Choroid plexus epithelial cell (primary cell): Measurements from ENCODE around the gene OLR1.

Experiments
- DNase-seq: peaks from one replicate; pipeline ENCODE4 v3.0.0-alpha.2; 2010; ENCODE audit warnings: low read depth
- H3K4me3 ChIP-seq: 2 replicates; pipeline ENCODE4 v1.5.1; 2011; ENCODE audit warnings: low read depth, mild to moderate bottlenecking, control low read depth, low read length, moderate library complexity
- TF ChIP-seq, protein P1 (sequence below): conservative IDR thresholded peaks from 2 replicates; pipeline ENCODE4 v1.5.1; 2011; ENCODE audit warnings: low read depth, mild to moderate bottlenecking, control low read depth, inconsistent platforms, low read length, moderate library complexity

The OLR1 gene

DNA sequence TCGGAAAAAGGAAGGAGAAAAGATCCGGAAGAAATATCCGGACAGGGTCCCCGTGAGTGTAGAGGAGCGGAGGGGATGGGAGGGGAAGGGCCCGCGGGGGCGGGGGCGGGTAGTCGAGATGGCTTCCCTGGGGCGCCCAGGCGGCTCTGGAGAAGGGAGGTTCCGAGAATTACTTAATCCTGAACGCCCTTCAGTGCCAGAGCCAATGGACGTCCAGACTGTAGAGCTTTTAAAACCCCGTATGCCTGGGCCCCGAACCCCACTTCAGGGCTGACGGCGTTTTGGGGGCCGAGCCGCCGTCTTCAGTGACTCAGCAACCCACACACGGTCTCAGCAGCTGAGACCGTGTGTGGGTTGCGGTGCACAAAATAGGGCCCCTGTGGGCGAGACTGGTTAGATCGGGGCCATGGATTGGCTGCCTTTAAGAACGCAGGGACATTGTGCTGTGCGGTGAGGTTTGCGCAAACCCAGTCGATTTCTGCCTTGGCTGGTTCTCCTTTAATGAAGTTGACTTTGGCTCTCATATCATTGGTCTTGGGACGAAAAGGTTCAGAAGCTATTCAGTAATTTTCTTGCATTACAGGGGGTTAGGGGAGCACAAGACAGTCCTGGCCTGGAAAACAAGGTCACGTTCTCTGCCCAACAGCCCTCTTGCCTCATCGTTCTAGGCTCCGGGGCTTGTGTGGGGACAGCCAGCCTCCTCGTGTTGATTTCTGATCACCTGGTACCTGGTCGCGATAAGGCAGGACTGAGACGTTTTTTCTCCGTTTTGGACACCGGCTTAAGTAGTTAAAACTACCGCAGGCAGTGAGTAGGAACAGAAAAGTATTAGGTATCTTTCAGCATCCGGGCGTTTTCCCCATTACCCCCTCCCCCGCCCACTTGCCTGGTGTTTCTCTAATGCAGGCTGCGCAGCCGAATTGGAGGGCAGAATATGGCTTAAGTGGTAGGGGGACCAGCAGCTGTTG lies 41.5 kb upstream of the OLR1 start:
- DNase-seq: peak; percentile 96
- TF ChIP-seq, protein P1, sequence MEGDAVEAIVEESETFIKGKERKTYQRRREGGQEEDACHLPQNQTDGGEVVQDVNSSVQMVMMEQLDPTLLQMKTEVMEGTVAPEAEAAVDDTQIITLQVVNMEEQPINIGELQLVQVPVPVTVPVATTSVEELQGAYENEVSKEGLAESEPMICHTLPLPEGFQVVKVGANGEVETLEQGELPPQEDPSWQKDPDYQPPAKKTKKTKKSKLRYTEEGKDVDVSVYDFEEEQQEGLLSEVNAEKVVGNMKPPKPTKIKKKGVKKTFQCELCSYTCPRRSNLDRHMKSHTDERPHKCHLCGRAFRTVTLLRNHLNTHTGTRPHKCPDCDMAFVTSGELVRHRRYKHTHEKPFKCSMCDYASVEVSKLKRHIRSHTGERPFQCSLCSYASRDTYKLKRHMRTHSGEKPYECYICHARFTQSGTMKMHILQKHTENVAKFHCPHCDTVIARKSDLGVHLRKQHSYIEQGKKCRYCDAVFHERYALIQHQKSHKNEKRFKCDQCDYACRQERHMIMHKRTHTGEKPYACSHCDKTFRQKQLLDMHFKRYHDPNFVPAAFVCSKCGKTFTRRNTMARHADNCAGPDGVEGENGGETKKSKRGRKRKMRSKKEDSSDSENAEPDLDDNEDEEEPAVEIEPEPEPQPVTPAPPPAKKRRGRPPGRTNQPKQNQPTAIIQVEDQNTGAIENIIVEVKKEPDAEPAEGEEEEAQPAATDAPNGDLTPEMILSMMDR: no peak
- H3K4me3 ChIP-seq: peak overlapping the region; percentile 97

DNA sequence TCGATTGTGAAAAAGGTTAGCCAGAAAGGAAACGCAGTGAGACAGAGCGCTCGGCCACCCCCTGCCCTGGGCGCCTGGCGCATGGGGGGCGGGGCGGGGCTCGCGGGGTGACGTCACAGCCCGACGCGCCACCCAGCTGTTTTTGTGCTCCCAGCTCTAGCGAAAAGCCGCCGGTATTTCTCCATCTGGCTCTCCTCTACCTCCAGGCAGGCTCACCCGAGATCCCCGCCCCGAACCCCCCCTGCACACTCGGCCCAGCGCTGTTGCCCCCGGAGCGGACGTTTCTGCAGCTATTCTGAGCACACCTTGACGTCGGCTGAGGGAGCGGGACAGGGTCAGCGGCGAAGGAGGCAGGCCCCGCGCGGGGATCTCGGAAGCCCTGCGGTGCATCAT lies 40.8 kb upstream of the OLR1 start, which contains the start of gene GABARAPL1:
TSS of gene GABARAPL1 (plus strand) at position 139 of the 393 bp plus-strand sequence. CDS start at position 392, 253 bp downstream.
- peak within 1 kb of the TSS; percentile 97 for H3K4me3 ChIP-seq
- peak; percentile 94 for DNase-seq
- TF ChIP-seq, protein P1: no peak

DNA sequence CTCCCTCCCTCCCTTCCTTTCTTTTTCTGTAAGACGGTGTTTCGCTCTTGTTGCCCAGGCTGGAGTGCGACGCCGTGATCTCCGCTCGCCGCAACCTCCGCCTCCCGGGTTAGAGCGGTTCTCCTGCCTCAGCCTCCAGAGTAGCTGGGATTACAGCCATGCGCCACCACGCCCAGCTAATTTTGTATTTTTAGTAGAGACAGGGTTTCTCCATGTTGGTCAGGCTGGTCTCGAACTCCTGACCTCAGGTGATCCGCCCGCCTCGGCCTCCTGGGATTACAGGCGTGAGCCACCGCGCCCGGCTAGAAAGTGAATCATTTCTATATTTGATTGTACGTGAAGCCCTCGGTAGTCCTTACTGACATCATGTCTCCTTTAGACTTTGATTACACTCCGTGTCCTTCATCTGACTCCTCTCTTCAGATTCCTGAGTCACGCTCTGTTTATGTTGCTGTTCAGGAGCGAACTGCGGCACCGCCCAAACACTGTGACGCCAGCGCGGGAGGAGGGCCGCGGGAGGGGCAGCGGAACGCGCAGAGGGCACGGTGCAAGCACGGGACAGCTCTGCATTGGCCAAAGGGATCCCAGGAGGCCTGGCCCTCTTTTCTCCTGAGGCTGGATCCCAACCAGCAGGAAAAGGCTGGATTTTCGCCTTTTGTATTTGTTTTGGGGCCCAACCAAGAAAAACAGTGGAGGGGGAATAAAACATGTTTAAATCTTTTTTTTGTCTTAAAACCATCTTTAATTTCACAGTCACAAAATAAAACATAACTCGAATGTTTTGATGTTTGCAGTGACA lies 40.2 kb upstream of the OLR1 start:
- H3K4me3 ChIP-seq: peak overlapping the region; percentile 97
- TF ChIP-seq, protein P1: no peak
- peak; percentile 100 for DNase-seq

DNA sequence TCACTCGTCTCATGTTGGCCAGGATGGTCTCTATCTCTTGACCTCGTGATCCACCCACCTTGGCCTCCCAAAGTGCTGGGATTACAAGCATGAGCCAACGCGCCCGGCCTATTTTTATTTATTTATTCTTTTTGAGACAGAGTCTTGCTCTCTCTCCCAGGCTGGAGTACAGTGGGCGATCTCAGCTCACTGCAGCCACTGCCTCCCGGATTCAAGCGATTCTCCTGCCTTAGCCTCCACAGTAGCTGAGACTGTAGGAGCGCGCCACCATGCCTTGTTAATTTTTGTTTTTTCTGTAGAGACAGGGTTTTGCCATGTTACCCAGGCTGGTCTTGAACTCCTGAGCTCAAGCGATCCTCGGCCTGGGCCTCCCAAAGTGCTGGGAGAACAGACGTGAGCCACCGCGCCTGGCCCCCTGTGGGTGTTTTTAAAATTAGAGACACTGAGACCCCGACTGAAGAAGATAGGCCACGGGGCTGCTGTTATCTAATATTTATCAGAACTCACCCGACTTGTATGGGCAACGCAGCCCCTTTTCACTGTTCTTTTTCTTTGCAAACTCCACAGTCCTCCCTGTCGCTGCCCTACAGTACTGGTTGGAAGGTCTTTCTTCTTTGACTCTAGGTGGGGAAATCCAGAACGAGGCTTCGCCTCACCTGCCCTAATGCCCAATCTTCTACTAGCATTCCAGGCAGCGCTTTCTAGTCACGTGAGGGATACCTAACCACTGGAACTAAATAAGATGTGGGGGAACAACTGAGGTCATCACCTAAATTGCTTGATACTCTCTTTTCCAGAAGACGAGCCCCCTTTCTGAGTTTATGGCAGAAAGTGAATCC lies 39.4 kb upstream of the OLR1 start:
- DNase-seq: no peak
- TF ChIP-seq, protein P1: no peak
- no peak overlapping the region for H3K4me3 ChIP-seq

DNA sequence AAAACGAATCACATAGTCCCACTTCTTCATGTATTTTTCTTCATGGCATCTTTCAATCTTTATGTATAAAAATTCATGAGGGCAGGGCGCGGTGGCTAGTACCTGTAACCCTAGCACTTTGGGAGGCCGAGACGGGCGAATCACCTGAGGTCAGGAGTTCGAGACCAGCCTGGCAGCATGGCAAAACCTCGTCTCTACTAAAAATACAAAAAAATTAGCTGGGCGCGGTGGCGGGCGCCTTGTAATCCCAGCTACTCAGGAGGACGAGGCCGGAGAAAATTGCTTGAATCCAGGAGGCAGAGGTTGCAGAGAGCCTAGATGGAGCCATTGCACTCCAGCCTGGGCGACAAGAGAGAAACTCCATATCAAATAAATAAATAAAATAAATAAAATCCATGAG lies 38.3 kb upstream of the OLR1 start:
- DNase-seq: no peak
- H3K4me3 ChIP-seq: no peak overlapping the region
- TF ChIP-seq, protein P1: no peak

DNA sequence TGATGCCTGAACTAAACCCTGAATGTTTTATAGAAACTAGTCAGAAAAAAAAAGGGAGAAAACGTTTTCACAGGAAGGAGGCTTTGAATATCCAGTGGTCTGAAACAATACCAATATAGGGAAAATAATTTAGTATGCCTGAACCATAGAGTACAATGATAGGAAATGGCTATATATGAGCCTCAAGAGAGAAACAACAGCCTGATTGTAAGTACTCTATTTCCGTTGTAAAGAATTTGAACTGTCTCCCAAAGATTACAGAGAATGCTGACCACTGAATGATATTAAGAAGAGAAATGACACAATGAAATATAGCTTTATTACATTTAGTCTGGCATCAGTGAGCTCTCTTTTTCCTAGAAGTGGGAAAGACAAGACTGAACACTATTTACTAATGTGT lies 35.2 kb upstream of the OLR1 start:
- DNase-seq: no peak
- TF ChIP-seq, protein P1: no peak
- no peak overlapping the region for H3K4me3 ChIP-seq
